ENCODE results near the gene LBHD2.

The LBHD2 gene

DNA sequence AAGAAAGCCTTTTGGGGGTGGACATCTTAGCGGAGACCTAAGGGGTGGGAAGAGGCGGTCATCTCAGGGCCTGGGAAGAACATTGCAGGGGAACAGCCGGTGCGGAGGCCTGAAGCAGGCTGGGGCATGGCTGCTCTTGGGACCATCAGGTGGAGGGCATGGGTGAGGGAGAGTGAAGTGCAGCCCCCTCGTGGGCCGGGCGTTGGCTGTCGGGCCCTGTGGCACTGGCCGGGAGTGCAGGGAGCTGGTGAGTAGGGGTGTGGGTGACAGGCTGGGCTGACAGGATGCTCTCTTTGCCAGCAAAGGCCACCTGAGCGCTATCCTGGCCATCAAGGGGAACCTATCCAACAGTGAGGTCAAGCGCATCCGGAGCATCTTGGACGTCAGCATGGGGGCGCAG, 50.9 kb downstream of the LBHD2 start:
- DNase-seq, result no peak

DNA sequence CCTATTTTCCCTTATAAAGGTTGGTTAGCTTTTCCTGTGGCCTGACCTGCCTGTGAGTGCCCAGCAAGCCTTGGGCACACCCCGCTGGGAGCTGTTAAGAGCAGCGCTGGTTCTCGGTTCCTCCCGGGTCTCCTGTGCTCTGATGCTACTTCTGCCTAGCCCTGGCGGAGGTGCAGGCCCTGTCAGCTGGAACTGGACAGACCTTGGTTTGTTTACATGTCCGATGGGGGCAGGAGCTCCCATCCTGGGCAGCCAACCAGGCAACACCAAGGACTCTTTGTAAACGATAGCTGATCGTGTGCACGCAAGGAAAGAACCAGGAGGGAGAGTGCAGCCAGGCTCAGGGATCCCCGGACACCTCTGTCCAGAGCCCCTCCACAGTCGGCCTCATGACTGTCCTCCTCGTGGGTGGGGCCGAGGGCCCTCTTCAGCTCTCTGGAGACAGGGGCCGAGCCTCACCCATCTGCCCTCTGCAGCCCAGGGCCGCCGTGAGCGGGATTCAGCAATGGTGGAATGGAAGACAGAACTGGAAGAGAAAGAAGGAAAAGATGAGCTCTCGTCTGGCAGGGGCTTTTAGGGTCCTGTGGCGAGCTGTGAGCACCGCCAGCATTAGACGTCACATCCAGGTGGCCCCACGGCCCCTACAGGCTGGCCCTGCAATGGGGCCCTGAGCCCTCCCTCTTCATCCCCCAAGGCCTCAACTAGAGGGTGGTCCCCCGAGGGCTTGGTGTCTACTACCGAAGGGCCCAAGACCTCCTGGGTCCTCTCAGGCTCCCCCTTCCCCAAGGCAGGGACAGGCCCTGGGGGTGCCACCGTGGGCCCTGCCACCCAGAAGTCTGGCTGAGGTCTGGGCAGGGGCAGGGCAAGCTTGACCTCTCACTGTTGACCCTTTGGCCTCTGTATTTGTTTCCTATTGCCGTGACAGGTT, 51.6 kb downstream of the LBHD2 start:
- peak; percentile 10 for DNase-seq

DNA sequence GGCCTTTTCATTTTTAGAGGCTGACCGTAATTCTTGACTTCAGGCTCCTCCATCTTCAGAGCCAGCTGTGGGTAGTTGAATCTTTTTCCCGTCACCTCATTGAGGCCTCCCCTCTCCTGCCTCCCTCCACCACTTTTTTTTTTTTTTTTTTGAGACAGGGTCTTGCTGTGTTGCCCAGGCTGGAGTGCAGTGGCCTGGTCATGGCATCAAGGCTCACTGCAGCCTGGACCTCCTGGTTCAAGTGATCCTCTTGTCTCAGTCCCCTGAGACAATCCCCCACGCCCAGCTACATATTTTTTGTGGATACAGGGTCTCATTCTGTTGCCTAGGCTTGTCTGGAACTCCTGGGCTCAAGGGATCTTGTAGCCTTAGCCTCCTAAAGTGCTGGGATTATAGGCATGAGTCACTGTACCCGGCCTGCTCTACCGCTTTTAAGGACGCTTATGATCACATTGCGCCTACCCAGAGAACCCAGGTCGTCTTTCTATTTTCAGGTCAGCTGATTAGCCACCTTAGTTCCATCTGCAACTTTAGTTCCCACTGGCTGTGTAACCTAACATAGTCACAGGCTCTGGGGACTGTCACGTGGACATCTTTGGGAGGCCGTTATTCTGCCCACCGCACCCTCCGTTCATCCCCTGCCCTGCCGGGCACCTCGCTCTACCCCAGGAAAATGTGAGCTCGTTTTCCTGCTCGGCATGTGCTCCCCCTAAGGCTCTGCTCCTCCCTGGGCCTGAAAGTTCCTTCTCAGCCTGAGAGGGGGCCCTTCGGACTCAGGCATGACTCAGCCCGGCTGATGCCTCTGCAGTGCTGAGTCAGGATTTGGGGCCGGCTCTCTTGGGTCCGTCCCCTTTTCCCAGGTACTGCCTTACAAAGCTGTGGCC, 52.6 kb downstream of the LBHD2 start:
- DNase-seq, result peak; percentile 43

DNA sequence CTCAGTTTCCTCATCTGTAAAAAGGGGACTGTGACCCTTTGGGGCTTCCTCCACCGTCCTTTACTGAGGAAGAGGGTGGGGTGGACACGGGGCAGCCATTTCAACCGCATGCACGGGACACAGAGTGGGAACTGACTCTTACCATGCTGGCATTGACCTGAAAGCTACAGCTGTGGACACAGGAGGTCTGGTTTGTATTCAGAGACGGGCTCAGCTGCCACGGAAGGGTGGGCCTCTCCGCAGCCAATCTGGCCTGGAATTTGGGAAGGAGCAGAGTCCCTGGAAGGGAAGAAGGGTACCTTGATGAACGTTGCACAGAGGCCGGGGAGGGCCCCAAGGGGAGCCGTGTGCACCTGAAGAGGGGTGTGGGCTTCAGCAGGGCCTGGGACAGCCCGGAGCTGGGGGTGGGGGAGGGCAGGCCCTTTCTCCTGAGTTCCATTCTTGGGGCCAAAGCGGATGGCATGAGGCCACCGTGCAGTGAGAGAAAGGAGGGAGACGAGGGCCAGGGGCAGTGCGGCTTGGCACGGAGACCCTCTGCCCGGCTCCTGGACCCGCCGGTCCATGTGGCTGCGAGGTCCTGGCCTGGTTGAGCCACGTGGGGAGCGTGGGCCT, 53.8 kb downstream of the LBHD2 start:
- DNase-seq, result no peak

DNA sequence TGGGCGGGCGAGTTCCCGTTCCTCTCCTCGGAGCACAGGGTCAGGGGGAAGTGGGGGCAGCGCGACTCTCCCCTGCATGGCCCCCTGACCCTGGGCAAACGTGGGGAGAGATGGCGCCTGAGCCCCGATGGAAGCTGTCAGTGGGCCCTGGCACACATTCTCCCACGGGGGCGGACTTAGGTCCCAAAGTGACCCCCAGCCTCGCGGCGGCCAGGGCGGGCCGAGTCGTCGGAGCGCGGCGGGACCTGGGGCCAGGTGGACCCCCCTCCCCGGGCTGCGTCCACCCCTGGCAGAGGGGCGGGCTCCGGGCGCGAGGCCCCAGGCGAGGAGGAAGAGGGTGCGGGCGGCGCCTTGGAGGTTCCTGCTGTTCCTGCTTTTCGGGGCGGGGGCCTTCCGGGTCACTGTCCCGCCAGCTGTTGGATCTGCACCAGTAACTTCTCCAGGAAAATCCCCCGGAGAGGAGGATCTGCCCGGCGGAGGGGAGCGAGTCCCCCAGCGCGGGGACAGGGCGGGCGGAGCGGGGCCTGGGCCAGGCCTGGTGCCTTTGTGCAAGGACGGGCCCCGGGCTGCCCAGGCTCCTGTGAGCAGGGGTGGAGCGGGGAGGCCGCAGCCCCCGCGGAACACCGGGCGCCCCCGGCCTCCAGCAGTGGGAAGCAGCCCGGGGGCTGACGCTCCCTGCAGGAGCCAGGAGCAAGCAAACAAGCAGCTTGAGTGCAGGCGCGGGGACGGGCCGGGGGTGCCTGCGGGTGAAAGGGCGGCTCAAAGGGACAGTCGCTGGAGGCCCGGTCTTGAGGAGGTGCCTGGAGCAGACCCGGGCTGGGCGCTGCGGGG, 54.5 kb downstream of the LBHD2 start:
- DNase-seq, result no peak

DNA sequence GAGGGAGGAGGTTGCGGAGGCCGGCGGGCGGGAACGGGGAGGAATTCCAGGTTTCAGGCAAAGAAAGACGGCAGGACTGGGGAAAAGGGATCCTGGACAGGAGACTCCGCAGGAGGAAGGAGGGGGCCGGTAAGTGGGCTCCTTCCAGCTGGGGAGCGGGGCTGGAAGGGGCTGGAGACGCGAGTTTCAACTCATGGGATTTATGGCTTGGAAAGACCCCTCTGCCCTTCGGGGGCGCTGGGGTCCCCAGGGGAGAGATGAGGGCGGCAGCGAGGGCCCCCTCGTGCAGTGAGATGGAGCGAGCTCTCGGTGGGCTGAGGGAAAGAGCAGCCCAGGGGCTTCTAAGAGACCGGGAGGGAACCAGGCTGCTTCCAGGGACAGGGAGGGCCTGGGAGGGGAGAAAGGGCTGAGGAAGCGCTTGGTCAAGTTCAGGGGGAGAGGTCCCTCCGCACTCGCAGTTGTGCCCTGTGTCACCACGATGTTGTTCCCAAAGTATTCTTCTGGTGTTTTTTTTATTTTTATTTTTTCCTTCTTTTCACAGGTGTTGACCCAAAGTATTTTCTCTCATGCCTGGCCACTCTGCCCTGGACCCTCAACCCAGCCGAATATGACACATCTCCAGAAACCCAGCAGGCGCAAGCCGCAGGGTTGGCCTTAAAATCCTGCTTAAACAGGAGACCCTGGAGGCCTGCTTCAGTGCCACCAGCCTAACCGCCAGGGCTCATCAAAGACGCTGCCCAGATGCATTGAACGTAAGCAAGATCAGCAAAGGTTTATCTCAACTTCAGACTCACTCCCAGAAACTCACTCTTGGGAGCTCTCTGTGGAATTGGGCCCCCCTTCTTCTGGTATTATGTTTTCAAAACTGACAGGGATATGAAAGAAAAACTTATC, 55.4 kb downstream of the LBHD2 start:
- DNase-seq, result no peak

All from femur (tissue), 1 donor.